Activated CD8-positive, alpha-beta T cell treated with anti-CD3 and anti-CD28 coated beads for 36 hours (primary cell): ENCODE measurements around the gene RIMBP2. TPM values are rescaled to one million over a fixed set of nuclear protein-coding genes. Genes with fewer than 3 reads are reported as not detected.

Experiments used
- ATAC-seq: fragments of 200-7000 bp; cut with Tn5 transposase; one replicate; pipeline ENCODE4 v1.10.0; 2021; ENCODE audit warnings: mild to moderate bottlenecking, moderate library complexity
- CTCF ChIA-PET: fragments of 350-600 bp; sonication (Branson Sonifier 250); formaldehyde crosslinking; loops from one replicate; lab custom pipeline; 2021; ENCODE audit warnings: antibody characterized with exemption; lab: Charles Lee
- POLR2A ChIA-PET: fragments of 350-600 bp; sonication (Branson Sonifier 250); formaldehyde crosslinking; loops from one replicate; lab custom pipeline; 2021; ENCODE audit warnings: antibody characterized with exemption; lab: Charles Lee
- DNase-seq: peaks from one replicate; pipeline ENCODE4 v3.0.0-alpha.2; 2020
- H3K27ac Mint-ChIP-seq: one replicate; pipeline ENCODE4 v1.8.0; 2021; ENCODE audit warnings: mild to moderate bottlenecking, mixed read lengths
- H3K27me3 Mint-ChIP-seq: one replicate; pipeline ENCODE4 v1.8.0; 2021; ENCODE audit warnings: mixed read lengths
- H3K36me3 Mint-ChIP-seq: one replicate; pipeline ENCODE4 v1.8.0; 2021; ENCODE audit warnings: low read depth, mixed read lengths
- H3K4me1 Mint-ChIP-seq: one replicate; pipeline ENCODE4 v1.8.0; 2021; ENCODE audit warnings: low read depth, mixed read lengths
- H3K4me3 Mint-ChIP-seq: one replicate; pipeline ENCODE4 v1.8.0; 2021; ENCODE audit warnings: mild to moderate bottlenecking, moderate library complexity, mixed read lengths
- H3K9me3 Mint-ChIP-seq: one replicate; pipeline ENCODE4 v1.8.0; 2021; ENCODE audit warnings: mixed read lengths
- CTCF ChIP-seq: fragments of 200-600 bp; IDR thresholded peaks from one replicate; pipeline ENCODE4 v1.8.0; 2022; ENCODE audit warnings: antibody characterized with exemption, mild to moderate bottlenecking
- intact Hi-C: fragments of 100-400 bp; cut with micrococcal nuclease; formaldehyde crosslinking; loops from one replicate; pipeline ENCODE4 v1.10.0; 2022
- total RNA-seq, 2 experiments: library from RNA; stranded (reverse); gene quantifications; one replicate each; pipeline ENCODE4 v1.2.3, GENCODE V29; 2021

The RIMBP2 gene
- total RNA-seq, 2 experiments from 2014 or later: not detected

- ChIA-PET CTCF (no interaction called here), POLR2A (no interaction called here)
- DNase-seq (no peak), ATAC-seq (no peak)
- Mint-ChIP-seq H3K27me3 (no peaks in the 10 kb centered on the region), H3K9me3 (no peaks in the 10 kb centered on the region), H3K36me3 (no peaks in the 10 kb centered on the region), H3K27ac (no peak overlapping the region), H3K4me1 (no peaks in the 10 kb centered on the region), H3K4me3 (no peak overlapping the region)
- intact Hi-C loops: no loop called here
- no peak for TF ChIP-seq CTCF
Observed at GRCh38 chr12:130494736-130495135, 221.4 kb downstream of the RIMBP2 start.

- TF ChIP-seq CTCF: no peak
- H3K36me3 Mint-ChIP-seq: no peaks in the 10 kb centered on the region
Observed at GRCh38 chr12:130493951-130494350, 222.1 kb downstream of the RIMBP2 start.

GRCh38 chr12:130491421-130492357 is 224.4 kb downstream of the RIMBP2 start:
- Mint-ChIP-seq H3K4me3 (no peak overlapping the region), H3K27ac (no peak overlapping the region), H3K4me1 (no peaks in the 10 kb centered on the region), H3K9me3 (no peaks in the 10 kb centered on the region), H3K27me3 (peaks cover 2% of the 10 kb centered on the region), H3K36me3 (no peaks in the 10 kb centered on the region)
- ChIA-PET POLR2A (no interaction called here), CTCF (no interaction called here)
- no peak for DNase-seq
- intact Hi-C loops: no loop called here
- TF ChIP-seq CTCF: no peak
- ATAC-seq: no peak

More at GRCh38 chr12:130493951-130494350, 222.1 kb downstream of the RIMBP2 start:
- no peaks in the 10 kb centered on the region for H3K4me1 Mint-ChIP-seq
- DNase-seq: no peak
- H3K27ac Mint-ChIP-seq: no peak overlapping the region
- no peaks in the 10 kb centered on the region for H3K9me3 Mint-ChIP-seq
- H3K27me3 Mint-ChIP-seq: peaks cover 2% of the 10 kb centered on the region
- CTCF ChIA-PET: no interaction called here
- intact Hi-C loops: no loop called here
- ATAC-seq: no peak
- no peak overlapping the region for H3K4me3 Mint-ChIP-seq
- POLR2A ChIA-PET: no interaction called here

- no peak for TF ChIP-seq CTCF
- Mint-ChIP-seq H3K4me3 (no peak overlapping the region), H3K27ac (no peak overlapping the region), H3K27me3 (peaks cover 2% of the 10 kb centered on the region), H3K36me3 (no peaks in the 10 kb centered on the region), H3K4me1 (no peaks in the 10 kb centered on the region), H3K9me3 (no peaks in the 10 kb centered on the region)
- DNase-seq (no peak), ATAC-seq (no peak)
- ChIA-PET POLR2A (no interaction called here), CTCF (no interaction called here)
- intact Hi-C loops: no loop called here
Observed at GRCh38 chr12:130490674-130491073, 225.4 kb downstream of the RIMBP2 start.

GRCh38 chr12:130489293-130489692 is 226.8 kb downstream of the RIMBP2 start:
- no peak overlapping the region for H3K27ac Mint-ChIP-seq
- ATAC-seq (no peak), DNase-seq (no peak)
- ChIA-PET CTCF (no interaction called here), POLR2A (no interaction called here)
- TF ChIP-seq CTCF: no peak
- peaks cover 2% of the 10 kb centered on the region for H3K27me3 Mint-ChIP-seq
- H3K36me3 Mint-ChIP-seq: no peaks in the 10 kb centered on the region
- no peaks in the 10 kb centered on the region for H3K9me3 Mint-ChIP-seq
- H3K4me3 Mint-ChIP-seq: no peak overlapping the region
- no peaks in the 10 kb centered on the region for H3K4me1 Mint-ChIP-seq
- intact Hi-C loops: no loop called here
